NCI-H2107 treated with DMSO at 0.1 percent for 48 hours (cell line): ENCODE data around the gene ZHX3.

ENCODE experiments used
- DNase-seq: peaks from one replicate; lab custom pipeline; 2025; ENCODE audit not compliant: unreplicated experiment; lab: John Stamatoyannopoulos, UW

Gene ZHX3, protein sequence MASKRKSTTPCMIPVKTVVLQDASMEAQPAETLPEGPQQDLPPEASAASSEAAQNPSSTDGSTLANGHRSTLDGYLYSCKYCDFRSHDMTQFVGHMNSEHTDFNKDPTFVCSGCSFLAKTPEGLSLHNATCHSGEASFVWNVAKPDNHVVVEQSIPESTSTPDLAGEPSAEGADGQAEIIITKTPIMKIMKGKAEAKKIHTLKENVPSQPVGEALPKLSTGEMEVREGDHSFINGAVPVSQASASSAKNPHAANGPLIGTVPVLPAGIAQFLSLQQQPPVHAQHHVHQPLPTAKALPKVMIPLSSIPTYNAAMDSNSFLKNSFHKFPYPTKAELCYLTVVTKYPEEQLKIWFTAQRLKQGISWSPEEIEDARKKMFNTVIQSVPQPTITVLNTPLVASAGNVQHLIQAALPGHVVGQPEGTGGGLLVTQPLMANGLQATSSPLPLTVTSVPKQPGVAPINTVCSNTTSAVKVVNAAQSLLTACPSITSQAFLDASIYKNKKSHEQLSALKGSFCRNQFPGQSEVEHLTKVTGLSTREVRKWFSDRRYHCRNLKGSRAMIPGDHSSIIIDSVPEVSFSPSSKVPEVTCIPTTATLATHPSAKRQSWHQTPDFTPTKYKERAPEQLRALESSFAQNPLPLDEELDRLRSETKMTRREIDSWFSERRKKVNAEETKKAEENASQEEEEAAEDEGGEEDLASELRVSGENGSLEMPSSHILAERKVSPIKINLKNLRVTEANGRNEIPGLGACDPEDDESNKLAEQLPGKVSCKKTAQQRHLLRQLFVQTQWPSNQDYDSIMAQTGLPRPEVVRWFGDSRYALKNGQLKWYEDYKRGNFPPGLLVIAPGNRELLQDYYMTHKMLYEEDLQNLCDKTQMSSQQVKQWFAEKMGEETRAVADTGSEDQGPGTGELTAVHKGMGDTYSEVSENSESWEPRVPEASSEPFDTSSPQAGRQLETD

DNA sequence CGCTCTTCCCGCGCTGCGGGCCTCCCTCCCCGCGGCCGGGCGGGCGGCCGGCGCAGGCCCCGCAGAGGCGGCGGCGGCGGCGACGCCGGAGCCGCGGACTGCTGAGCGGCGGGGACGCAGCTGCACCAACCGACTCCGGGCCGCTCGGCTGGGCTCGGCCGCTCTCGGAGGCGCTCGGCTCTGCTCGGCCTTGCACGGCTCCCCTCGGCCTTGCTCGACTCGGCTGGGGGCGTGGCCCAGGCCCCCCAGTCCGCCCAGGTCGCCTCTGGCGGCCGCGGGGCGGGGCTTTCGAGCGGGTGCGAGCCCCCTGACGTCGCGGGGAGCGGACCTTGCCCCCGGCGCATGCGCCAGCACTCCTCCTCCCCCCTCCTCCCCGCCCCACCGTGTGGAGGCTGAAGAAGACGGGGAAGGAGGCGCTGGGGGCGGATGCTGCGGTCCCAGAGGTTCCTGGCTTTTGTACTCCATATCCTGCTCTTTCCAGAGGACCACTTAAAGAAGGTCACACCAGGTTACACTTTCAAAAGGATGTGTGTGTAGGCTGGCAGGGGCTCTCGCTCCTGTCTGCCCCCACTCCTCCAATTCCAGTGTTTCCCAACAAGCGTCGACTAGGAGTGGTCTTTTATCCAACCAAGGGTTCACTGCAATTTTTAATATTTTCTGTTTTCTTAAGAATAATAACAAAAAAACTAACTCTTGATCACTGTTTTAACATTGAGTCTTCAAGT lies at the start of gene ZHX3:
TSS of gene ZHX3 (minus strand) at position 186 of the 725 bp plus-strand sequence. CDS start 112,815 bp downstream, outside the sequence.
- peak; percentile 68 for DNase-seq

DNA sequence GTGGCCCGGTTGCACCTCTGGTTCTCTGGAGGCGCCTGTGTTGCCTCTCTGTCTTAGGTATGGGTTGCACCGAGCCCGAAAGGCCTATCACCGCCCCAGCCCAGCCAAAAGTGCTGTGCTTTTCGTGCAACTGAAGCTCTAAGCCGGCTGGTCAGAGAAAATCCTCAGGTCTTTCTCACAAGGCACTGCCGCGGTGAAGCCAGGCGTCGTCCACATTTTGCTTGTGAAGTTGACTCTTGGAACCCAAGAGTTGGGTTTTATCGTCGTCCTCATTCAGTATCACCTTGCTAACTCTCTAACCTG lies 49.8 kb upstream of the ZHX3 start:
- no peak for DNase-seq

DNA sequence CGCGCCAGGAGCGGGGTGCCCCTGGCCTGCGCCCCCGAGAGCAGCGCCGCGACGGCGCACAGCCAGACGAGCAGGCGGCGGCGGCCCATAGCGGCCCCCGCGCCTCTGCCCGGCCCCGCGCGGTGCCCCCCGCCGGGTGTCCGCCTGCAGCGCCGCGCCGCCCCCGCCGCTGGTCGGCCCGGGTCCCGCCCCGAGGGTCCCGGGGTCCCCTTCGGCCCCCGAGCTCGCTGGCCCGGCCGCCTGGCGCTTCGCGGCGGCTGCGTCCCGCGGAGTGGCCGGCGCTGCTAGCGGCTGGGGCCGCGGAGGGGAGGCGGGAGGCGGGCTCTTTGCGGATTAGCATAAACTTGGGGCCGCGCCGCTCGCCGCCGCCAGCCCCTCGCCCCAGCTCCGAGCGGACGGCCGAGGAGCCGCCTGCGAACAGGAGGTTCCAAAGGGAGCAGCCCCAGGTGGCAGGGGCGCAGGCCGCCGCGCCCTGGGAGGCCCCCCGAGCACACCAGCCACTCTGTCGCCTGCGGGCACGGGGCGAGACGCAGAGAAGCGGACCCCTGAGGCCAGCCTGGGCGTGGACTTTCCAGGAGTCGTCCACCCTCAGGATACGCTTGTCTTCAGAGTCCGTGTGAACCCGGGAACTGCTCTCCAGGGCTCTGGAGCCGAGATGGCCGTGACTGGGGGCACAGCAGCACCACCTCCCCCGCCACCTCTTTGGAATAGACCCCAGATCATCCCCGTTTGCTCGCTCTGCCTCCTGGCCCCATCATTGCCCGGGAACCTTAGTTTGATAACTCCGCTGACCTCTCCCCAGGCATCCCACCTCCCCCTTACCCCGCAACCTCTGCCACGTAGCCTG lies 49.2 kb upstream of the ZHX3 start, which contains the start of gene EMILIN3:
TSS of gene EMILIN3 (minus strand) at position 273 of the 847 bp plus-strand sequence. CDS start at position 89, 184 bp downstream.
- no peak for DNase-seq

DNA sequence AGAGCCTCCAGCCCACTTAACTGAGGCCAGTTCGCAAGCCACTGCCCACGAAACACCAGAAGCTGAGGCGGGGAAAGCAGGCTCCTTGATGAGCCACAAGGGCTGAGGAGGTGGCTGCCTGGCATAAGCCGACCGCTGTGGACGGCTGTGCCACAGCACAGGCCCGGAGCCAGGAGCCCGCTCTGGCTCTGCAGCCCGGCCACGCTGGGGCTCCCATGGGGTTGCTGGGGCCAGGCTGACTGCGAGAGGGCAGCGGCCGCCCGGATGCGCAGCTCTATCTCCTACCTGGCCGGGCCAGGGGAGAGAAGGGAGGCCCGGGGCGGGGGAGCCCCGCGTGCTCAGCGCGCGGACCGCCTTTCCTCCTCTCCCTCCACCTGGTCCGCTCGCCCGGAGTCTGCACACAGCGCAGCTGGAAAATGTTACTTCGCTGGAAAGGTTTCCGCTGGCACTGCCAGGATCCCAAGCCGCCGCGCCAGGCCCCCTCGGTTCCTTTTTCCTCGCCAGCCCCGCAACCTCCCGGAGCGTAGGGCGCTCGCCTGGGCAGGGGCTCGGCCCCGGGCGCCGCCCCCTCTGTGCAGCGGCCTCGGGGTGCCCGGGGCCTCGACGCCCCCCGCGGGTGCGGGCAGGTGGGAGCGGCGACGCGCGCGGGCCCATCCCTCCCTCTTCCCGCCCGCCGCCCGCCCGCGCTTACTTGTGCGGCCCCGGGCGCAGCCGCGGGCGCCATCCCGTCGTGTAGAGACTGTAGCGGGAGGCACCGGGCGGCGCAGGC lies 48.4 kb upstream of the ZHX3 start:
- no peak for DNase-seq

DNA sequence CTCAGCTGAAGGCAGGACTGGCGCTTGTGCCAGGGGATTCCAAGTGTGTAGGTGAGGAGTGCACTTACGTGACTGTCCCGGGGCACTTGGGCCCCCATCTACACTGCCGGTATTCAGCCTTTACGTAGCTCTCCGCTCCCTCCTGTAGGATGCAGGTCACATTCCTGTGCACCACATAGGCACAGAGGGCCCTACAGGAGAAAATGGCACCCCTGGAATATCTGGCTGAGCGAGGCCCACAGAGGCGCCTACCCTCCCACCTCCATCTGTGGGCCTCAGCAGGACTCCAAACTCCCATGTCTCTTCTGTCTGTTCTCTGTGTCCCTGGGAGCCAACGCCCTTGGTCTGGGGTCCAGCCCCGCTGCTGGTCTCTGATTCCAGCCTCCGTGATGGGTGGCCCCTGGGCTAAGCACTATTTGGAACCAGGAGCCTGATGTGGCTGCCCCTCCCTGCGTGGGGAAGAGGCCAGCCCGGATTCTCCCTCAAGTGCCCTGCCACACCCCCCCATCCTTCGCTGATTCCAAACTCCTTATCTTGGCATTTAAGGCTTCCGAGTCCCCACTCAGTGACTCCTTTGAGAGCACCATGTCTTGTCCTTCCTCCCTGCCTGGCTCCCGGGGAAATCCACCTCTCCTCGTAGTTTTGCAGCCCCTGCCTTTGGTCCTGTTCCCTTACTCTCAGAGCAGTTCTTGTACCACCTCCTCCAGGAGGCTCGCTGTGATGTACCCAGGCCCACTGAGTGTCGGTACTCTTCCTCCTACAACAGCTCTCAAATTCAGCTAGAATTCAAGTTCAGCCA lies 47.6 kb upstream of the ZHX3 start:
- no peak for DNase-seq

DNA sequence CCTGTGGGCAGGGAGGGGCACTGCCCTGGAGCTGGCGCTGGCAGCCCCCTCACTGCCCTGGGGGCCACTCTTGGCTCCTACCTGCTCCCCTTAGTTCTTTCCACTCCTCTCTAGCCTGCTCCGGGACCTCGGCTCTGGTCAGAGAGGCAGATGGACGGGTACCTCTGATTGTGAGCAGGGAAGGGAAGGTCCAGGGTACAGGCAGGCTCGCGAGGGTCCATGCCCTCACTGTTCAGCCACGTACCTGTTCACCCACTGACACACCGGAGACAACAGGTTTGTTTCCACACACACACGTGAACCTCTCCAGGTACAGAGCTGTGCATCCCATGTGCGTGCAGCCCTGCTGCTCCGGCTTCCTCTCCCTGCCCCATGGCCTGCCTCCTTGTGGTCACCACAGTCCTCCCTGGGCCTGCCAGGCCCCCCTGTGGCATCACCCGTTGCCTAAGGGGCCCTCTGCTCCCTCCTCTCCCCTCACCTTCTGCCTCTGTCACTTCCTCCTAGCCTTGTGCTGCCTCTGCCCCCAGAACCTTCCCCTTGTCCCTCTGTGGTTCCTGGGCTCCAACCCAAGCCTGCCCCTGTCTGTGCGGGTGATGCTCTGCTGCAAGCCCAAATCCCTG lies 46.8 kb upstream of the ZHX3 start:
- DNase-seq, result no peak

DNA sequence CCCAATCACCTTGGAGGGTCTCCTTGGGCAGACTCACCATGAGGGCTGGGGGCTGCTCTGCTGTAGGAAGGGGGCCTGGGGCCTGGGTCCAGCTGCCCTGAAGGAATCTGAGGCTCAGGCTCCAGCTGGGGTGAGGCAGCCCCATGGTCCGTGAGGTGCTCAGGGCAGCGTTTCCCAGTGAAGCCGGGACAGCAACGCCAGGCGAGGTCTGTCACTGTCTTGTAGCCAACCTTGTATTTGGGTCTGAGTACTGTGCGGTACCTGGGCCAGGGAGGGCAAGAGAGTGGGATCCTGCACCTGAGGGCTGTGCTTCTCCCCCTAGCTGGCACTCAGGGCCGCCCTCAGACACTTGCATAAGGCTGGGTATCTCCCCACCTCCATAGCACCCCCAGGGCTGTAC lies 46.1 kb upstream of the ZHX3 start:
- DNase-seq, result no peak

DNA sequence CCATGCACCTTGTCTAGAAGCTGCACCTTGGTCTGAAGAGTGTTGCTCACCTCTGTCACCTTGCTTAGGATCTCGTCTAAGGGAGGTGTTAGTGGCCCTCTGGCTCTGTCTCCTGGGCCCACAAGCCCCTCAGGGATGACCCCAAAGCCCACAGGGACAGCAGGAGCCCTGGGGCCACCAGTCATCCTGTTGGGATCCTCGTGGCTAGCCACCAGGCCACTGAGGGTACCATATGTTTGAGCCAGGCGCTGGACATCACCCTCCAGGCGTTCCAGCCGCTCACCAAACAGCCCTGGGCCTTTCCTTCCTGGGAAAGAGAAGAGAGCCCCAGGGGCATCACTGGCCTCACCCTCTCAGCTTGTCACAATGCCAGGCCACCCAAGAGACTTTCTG lies 45.2 kb upstream of the ZHX3 start:
- DNase-seq, result no peak

DNA sequence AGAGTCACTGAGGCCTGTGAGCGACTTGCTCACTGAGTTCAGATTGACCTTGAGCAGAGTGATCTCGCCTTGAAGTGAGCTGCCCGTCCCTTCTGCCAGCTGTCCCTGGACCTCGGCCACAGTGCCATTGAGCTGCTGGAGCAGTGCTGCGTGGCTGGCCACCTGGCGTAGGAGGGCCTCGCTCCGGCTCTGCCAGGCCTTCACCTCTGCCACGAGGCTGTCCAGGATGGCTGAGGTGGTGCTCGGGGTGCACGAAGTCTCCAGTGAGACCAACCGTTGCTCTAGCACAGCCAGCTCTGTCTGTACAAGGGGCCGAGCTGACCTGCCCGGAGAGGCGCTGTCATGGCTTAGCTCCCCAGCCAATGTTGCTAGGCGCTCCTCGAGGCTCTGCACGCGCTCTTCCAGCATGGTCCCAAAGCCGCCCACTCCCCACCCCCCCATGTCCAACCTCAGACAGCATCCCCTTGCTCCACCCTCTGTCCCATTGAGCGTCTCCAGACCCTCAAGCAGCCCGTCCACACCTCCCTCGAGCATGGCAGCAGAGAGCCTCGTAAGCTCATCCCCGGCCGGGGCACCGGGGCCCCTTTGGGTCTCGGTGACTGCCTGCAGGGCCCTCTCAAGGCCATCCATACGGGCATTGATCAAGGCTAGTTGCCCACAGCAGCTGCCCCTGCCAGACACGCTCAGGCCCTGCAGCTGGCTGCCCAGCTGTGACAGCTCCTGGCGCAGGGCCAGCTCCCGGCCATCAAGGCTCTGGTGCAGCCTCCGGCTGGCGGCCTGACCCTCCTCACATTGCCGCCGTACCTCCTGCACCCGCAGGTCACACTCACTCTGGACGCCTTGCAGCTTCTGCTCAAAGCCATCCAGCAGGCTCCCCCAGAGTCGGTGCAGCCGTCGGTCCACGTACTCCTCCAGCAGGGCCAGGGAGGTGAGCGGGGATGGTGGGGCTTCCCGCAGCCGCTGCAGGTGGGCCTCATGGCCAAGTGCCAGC lies 44.5 kb upstream of the ZHX3 start:
- DNase-seq, result no peak

DNA sequence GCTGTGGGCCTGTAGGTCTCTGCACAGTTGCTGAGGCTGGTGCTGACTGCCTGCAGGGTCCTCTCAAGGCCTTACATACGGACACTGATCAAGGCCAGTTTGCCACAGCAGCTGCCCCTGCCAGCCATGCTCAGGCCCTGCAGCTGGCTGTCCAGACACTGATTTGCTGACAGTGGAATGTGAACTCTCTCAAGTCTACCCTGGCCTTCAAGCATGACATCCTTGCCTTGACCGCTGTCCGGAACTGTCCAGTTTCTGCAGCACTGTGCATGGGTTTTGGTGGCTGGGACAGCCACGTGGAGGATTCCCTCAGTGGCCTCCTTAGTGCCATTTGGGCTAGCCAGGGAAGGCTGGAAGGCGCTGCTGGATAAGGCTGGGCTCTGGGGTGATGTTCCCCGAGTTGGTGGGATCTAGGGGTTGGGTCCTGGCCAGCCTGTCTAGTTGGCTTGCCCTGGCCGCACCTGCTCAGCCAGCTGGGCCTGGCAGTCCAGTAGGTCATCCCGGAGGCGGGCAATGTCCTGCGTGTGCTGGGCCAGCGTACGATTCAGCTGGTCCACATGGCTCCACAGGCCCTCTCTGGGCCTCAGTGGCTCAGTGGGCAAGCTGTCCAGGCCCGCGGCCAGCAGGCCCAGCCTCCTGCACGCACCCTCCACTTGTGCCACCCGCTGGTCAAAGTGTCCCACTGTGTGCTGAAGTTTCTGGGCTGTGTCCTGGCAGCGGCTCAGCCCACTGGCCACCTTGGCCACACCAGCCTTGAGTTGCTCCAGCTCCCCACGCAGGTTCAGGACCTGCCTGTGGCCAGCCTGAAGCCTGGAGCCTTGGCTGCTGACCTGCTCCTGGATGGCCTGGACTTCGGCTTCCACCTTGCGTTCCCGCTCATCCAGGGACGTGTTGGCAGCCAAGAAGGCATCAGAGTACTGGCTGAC lies 43.6 kb upstream of the ZHX3 start:
- DNase-seq, result no peak

DNA sequence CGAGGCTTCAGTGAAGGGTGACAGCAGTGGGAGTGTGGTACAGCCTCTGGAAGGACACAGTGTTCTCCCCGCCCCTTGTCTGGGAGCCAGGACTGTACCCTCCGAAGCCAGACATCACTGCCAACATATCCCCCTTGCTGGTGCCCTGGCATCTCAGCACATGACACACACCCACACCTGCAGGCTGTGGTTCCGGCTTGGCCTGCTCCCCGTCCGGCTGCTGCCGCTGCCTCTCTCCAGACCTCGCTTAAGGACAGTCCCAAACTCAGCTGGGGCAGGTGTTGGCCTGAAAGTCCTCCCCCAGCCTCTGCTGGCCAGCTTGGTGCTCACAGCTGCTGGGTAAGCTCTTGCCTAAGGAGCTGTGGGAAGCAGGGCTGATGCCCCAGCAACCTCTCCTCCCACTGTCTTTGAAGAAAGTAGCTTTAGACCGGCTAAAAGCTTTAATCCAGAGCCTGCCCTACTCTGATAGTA lies 42.0 kb upstream of the ZHX3 start:
- no peak for DNase-seq

DNA sequence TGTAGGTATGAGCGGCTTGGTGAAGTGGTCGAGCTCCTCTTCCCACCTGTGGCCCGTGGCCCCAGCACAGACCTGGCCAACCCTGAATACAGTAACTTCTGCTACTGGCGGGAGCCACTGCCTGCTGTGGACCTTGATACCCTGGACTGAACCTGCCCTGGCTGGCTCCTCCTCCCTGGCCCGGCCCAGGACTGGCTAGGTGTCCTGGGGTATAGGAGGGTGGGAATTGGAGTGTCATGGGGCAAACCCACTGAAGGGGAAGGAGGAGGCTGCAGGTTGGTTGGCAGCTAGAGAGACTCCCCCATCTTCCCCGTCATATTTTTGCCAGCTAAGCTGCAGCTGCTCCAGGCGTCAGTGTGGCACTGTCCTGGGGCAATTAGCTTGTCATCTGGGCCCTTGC lies 41.2 kb upstream of the ZHX3 start:
- DNase-seq, result no peak

DNA sequence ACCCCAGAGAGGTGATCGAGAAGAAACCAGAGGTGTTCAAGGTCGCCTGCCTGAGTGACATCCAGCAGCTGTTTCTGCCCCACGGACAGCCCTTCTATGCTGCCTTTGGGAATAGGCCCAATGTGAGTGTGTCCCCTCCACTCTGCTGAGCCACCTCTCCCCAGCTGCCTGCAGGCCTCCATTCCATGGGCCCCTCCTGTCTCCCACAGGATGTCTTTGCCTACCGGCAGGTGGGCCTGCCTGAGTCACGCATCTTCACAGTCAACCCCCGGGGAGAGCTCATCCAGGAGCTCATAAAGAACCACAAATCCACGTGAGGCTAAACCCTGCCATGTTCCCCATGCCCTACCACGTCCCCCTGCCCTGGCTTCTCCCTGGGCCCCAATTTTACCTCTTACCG lies 40.7 kb upstream of the ZHX3 start:
- no peak for DNase-seq

DNA sequence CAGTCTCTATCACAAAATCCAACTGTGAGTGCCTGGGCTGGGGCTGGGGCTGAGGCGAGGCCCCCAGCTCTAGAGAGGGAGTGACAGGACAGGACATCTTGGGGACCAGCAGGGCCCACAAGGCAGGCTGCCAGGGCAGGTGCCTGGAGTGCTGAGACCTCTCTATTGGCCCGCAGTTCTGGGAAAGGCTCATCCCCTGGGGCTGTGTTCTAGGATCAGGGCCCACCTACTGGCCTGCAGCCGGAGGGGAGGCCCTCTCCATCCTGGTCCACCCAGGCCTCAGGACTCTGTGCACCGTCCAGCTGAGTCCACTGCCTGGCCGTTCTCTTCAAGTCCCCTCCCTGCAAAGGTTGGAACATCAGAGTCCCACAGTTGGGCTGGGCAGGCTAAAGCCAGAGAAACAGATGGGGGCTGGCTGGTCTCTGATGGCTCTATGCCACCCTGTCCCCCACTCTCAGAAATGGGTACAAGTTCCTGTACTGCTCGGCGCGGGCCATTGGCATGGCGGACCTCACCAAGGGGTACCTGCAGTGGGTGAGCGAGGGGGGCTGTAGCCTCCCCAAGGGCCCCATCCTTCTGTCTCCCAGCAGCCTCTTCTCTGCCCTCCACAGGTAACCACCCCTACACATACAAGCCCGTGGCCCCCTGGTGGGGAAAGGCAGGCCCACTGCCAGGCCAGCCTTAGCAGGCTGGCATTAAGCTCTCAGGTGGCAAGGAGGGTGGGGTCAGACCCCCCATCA lies 40.1 kb upstream of the ZHX3 start:
- no peak for DNase-seq

DNA sequence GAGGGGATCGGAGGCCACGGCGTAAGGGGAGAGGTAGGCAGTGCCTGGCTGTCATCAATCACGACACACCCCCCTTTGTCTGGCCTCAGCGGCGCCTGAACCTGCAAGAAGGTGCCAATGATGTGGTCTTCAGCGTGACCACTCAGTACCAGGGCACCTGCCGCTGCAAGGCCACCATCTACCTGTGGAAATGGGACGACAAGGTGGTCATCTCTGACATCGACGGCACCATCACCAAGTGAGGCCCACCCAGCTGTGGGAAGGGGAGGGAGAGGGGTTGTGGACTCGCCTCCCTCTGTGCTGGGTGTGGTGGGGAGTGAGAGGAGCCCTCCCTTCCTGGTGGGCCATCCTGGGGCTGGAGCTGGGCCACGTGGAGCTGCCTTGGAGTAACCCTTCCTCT lies 39.4 kb upstream of the ZHX3 start:
- no peak for DNase-seq
